GM19372 (cell line): Measurements from ENCODE around the gene NLGN1.

Experiments used
- ATAC-seq: cut with Tn5 transposase; IDR thresholded peaks from one replicate; pipeline ENCODE4 v1.9.1; 2021; ENCODE audit warnings: mild to moderate bottlenecking, low read depth, moderate library complexity; ENCODE audit not compliant: unreplicated experiment

Gene NLGN1

DNA sequence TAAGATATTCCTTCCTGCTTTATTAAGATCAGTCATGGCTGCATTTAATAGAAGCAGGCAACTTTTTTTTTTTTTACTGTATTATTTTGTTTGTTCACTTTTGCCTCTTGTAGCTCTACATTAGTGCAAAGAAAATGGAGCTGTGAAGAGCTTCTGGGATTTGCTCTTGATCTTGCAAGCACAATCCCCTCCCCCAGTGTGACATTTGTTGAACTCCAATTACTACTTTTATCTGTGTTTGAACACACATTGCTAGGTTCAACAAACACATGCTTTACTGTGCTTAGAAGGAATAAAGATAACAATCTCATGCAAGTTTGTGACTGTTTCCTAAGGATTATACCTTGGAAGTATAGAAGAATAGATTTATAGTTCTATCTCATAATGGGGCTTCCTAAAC lies 648.8 kb downstream of the NLGN1 start:
- ATAC-seq, result no peak

DNA sequence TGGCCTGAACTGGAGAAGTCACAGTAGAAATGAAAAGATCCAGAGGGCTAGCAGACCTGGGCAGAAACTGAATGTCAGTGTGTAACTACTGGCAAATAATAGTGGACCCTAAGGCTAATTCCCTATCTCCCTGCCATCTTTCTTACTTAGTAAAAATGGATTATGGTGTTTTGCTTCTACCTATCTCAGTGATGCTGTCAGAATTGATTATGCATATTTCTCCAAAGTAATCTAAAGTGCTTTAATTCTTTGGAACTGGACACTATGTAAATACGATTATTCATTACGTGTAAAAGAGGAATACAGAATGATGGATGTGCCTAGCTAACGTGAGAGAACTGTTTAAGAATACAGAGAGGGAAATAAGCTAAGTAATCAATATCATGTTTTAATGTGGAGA lies 651.9 kb downstream of the NLGN1 start:
- no peak for ATAC-seq

DNA sequence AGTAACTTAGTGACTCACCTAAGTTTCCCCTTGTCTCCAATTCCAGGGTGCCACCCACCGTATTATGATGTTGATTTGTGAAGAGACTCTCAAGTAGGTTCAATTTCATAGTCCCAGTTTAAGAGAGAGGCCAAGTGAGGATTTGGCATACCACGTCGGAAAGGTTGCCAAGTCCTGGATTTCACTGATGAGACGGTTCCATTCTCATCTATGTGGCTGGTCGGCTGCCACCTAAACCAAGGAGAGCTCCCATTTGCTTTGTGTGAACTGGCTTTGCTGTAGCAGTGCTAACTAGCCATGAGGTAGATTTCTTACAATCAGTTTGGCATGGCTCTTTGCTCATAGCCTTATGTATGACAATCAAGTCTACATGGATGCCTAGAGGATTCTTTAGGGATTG lies 653.6 kb downstream of the NLGN1 start:
- ATAC-seq, result no peak

DNA sequence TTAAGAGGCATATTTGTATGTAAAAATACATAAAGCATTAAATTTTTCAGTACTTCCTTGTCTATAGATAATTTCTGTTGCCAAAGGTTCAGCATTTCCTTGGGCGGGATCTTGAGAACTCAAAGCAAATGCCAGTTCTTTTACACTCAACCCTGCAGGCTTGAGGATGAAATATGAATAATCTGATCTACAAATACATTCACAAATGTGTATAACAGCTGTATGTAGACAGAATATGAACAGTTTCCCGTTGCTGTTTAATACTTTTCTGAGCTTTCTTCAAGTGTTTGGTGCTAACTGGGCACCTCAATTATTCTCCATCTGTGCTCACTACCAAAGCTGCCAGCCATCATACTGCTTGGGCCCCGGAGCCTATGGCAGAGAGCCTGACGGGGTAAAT lies 661.3 kb downstream of the NLGN1 start:
- no peak for ATAC-seq

DNA sequence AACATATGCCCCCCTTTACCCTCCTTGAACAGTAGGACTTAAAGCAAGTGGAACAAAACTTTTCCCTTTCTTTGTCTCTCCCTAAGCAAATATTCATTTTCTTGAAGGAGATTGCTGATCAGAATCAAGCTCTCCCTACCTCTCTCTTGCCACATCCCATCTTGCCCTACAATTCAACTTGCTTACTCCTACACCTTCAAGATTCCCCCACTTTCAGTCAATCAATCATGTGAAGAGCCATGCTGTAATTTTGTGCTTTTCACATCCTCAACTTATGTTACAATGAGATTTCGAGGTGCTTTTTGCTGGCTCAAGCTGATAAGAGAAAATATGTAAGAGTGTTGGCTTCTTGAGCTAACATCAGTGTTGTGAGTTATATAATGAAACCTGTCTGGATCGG lies 662.9 kb downstream of the NLGN1 start:
- ATAC-seq, result no peak

DNA sequence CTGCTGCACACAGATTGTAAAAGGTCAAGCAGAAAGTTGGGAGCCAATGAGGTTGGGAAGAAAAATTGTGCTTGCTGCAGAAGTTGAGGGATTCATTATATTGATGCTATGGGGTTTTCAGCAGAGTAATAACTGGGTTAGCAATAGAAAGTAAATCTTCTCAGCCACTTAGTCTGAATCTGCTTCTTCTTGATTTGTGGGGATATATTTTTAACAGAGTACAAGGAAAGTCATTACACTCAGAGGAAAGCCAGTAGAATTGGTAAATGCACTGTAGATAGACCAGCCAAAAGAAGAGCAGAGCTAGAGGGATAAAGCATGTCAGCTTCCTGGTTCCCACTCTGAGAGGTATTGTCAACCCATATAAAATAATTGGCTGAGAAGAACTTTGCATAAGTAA lies 663.6 kb downstream of the NLGN1 start:
- no peak for ATAC-seq

DNA sequence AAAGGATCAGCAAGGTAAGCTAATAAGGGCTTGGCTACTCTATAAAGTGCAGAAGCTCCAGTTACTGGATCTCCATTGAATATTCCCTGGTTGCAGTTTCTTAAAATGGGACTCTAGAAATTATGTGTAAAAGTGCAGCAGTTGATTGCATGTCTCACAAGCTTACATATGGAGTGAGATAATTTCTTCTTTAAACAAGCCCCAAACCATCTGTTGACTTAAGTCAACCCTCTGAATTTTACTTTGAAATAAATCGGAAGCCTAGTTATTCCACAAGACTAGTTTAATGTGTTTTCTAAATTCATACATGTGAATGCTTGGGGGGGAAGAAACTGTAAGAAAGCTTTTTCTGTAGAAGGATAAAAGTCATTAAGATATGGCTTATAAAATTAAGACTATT lies 664.2 kb downstream of the NLGN1 start:
- ATAC-seq, result no peak

DNA sequence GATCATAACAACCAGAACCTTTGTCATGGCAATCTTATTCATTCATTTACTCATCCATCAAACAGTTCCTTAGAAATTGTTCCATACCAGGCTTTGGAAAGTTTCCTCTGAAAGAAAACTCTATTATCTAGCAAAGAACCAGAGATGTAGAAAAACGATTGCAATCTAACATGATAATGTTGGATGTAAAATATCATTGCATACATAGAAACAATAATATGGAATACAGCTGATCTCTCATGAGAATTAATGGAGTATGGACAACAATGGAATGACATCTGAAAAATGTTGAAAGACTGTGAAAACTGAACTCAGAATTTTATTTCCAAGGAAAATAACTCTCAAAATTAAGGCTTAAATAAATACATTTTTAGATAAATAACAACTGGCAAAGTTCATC lies 665.4 kb downstream of the NLGN1 start:
- ATAC-seq, result no peak

DNA sequence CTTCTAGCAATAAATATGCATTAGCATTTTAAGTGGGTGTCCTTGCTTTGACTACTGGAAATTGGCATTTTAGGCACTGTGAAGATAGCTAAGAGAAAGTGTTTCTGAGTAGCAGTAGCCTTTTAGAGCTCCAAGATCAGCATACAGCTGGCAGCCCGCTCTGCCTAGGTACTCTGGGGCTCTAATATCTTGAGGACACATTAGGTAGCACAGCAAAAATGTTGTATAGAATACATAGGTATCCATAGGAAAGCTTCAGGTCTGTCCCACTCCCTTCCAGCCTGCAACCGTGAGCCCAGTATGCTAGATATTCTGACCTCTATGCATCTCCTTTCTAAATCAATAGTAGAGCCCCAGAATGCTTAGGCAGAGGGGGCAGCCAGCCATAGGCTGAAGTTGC lies 670.5 kb downstream of the NLGN1 start:
- no peak for ATAC-seq

DNA sequence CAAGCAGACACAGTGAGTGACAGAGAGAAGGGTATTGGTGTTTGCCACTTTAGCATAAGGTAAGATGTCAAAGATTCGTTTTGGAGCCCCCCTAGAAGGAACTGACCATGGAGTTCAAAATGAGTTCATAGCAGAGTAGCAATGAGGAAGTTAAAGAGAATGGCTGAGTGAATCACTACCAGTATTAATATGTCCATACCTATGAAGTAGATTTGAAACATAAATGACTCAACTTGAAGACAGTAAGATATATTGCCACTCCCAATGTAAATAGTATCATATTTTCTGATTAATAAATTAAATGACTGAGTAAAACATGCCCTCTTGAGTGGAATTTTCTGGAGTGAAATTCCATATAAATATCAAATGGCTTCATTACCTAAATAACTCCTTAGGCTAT lies 675.1 kb downstream of the NLGN1 start:
- no peak for ATAC-seq

DNA sequence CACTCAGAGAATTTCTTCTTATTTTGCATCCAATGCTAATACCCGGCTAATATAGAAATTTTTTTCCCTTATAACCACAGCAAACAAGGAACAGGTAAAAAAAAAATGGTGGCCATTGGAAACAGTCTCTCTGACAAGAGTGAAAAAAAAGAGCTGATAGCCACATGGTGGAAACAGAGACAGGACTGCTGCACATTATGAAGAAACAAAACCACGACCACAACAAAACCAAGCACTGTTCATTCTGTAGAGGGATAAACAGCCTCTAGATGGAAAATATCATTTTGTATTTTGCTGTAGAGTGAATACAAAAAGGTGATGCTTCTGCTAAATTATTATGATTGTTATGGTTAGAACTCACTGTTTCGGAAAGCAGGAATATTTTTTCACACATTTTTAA lies 686.2 kb downstream of the NLGN1 start:
- no peak for ATAC-seq

DNA sequence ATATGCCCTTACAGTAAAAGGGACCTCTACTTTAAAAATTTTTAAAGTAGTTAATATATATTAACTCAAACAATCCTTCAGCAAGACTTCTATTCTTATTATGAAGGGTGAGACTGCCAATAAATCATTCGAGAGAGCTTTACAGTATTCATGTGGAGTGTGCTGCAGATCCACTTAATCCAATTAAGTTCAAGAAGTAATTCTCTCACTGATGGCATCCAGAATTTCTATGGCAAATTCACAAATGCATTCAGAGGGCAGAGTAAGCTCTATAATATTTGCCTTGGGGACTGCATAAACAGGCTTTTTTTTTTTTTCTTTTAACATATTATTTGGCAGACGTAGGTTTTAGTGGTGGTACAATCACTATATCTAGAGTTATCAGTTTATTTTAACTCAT lies 692.0 kb downstream of the NLGN1 start:
- ATAC-seq, result no peak

DNA sequence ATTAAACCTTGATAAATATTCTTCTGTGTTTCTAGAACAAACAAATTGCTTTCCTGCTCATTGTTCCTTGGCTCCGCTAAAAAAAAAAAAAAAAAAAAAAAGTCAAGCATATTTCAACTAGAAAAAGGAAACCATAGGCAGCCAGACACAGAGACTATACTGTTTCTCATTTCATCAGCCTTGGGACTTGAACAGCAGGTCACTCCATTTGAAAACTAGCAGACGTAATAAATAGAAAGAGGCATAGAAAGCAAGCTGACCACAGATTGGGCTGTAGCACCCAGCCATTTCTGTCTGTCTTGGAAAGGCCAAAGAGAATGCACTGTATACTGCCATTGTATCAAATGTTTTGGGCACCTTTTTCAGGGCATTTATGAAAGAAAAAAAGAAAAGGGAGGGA lies 697.1 kb downstream of the NLGN1 start:
- no peak for ATAC-seq

DNA sequence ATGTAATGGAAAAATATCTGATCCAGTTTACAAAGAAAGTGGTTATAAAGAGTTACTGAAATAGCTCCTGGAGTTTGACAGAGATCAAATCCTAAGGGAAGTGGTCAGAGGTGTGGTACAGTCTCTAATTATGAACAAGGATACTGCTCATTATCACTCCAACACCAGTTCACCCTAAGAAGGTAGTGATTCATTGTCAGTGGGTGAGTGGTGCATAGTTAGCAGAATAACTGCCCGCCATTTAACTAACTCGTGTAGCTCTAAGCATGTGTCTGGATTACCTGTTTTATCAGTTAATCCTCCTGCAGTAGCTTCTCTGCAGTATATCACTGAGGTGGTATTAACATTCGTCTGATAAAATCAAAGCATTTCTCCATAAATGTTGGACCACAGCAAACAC lies 700.1 kb downstream of the NLGN1 start:
- no peak for ATAC-seq

DNA sequence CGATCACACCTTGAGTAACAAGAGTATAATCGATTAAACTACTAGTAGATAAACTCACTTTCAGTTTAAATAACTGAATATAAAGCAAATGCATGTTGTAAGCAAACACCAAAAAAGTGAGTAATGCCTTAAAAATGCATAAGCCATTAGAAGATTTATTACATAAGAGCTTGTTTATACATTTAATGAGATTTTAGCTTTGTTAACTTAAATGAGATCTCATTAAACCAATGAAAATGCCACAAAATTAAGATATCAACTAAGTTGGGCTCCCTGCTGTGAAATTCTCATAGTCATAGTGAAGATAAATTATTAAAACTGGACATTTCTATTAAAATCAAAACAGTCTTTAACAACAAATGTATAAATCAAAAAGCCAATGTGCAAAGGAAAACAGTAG lies 701.2 kb downstream of the NLGN1 start:
- no peak for ATAC-seq

DNA sequence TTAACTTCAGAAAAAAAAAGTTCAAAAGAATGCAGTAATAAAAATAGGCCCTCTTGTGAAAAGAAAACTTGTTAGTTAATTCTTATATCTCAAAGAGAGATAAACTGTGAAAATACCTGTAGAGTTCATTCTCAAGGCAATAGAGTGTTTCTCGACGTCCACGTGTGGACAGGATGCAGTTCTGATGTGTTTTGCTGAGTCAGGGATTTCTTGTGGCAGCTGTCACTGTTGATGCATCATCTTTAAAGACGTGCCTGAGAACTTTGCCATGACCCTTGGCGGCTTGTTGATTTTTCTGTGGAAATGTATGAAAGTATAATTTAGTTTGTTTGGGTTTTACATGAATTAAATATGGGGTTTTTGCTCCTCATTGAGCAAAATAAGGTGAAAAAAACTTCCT lies 702.2 kb downstream of the NLGN1 start:
- ATAC-seq, result no peak

DNA sequence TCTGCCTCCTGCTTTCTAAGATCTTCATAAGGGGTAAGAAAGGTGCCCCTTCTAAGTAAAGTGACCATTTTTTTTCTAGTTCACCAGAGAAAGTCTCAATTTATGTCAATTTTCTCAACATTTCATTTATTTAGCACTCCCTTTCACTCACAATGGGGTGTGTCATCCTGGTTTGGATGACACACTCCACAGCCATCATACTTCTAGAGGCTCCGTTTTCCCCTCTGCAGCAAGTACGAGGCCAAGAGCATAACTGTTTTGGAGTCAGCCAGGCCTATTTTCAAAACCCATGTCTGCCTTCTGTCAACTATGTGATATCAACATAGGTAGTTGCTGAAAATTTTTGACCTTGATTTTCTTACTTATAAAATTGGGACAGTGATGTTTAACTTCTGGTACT lies 703.2 kb downstream of the NLGN1 start:
- ATAC-seq, result no peak

DNA sequence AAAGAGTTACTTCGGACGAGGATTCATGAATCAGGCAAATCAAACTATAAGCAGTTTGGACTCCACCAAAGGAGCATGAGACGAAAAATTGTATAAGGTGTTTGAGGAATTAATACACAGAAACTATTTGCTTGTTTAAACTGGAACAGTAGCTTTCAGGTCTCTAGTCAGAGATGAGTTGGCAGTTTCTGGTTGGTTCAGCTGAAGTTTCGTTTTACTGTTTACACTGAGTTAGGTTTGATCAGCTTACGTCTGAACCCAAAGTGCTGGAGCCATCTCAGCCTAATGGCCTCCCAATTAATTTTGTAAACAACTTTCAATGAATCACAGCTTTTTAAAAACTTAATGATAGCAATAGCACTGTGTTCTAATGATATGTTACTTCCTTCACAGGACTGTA lies 703.7 kb downstream of the NLGN1 start:
- ATAC-seq, result no peak

DNA sequence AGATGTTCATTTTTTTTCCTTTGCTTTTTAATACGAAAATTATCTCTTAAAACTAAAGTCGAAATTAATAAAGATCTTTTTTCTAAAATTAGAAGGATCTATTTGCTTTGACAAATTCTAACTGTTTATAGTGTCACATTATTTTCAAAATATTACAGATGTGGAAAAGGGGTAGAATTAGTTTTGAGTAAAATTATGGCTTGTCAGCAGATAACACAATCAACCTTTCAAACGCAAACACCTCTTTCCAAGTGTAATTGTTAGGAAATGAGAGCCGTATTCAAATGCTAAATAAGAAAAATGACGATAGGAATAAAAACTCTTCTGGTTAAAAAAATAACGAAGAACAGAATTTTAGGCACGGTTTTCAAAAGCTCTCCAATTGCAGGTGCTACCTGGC lies 704.7 kb downstream of the NLGN1 start:
- no peak for ATAC-seq

DNA sequence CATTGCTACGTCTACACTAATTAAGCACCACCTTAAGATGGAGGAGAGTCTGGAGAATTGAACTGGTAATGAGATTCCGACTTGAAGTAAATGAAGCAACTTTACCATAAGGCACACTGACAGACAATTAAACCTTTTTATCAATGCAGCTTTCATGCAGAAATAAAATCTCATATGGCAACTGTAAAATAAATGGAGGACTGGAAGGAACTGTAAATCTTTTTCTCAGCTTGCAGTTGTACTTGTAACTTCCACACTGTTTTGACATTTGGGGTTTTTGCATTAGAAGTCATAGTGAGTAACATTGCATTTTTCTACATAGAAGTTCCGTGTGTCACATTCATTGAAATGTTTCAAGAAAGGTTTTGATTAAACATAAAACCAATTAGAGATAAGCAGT lies 705.3 kb downstream of the NLGN1 start:
- no peak for ATAC-seq

DNA sequence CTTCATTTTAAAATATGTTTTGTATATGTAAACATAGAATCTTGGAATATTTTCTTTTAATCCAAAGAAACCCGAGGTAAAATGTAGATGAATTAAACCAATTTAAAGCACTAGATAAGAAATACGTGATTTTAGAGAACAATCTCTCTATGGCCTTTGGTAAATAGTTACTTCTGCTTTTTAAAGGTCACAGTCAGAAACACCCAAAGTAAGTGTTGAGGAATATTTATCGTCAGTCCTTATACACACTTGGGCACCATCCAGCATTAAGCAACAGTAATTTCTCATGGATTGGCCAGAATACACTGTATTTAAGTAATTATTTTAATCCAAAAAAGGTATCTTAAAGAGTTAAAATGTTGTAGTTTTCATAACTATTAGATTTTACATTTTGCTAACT lies 713.2 kb downstream of the NLGN1 start:
- ATAC-seq, result no peak

DNA sequence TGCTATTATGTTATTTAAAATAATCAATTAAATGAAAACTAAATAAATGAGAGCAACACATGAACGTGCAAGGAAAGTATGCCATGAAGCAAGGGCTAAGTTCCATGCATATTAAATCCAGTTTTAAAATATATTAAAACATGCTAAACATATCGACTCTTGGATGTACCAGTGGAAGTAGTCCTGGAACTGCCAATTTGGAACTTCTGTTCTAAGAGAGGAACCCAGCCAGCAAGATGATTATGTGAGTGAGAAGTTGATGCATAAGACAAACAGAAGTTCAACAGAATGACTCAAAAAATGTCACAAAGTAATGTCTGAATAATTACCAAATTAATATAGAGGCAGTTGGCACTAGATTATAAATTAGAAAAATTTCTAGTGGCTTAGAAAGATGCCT lies 714.2 kb downstream of the NLGN1 start:
- no peak for ATAC-seq

DNA sequence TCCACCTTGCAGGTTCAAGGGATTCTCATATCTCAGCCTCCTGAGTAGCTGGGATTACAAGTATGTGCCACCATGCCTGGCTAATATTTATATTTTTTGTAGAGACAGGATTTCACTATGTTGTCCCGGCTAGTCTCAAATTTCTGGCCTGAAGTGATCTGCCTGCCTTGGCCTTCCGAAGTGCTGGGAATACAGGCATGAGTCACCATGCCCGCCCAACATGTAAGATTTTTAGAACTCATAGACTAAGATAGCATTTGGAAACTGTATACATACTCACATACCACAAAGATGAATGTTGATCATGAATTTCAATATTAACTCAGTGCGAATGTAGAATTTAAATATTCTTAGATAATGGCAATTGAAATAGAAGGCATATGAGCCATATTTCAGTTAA lies 718.9 kb downstream of the NLGN1 start:
- ATAC-seq, result no peak

DNA sequence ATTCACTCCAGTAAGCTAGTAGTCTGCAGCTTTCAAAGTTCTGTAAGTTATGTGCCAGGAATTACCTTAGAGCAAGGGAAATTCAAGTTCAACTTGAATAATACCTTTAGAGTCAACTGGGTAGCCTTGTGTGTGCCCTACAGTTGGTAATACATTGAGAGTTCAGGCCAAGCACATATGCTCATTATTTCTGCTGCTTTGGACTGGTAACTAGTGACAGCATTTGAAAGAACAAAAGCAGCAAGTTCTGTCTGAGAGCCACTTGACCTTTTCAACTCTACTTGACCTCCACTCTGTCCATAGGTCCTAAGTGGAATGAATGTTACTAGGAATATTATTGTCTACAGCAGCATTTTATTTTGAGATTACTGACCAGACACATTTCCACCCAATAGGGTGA lies 723.5 kb downstream of the NLGN1 start:
- no peak for ATAC-seq
